CD14-positive monocyte (primary cell): ENCODE measurements around the gene MYADML2. TPM values are rescaled to one million over a fixed set of nuclear protein-coding genes. Genes with fewer than 3 reads are reported as not detected.

Experiments
- DNase-seq, 3 donors: peaks; one replicate each; pipeline ENCODE4 v3.0.0-alpha.2; 2011 to 2022
- H2AFZ ChIP-seq: 2 replicates; pipeline ENCODE4 v1.6.0; 2012; ENCODE audit warnings: mild to moderate bottlenecking, low read depth, low read length, inconsistent platforms; ENCODE audit not compliant: insufficient read depth, poor library complexity, severe bottlenecking
- H3K27ac ChIP-seq, 2 donors: 1 replicate in 1 of 2; 2 replicates in 1 of 2; pipeline ENCODE4 v1.5.1; 2012 to 2013; ENCODE audit warnings: low read length in 2 of 2, control low read depth in 1 of 2, inconsistent platforms in 1 of 2, low read depth in 1 of 2, mild to moderate bottlenecking in 1 of 2
- H3K27me3 ChIP-seq, 2 donors: one replicate each; pipeline versions ENCODE4 v1.6.0 to v1.6.1; 2011 to 2013; ENCODE audit warnings: low read length in 2 of 2; ENCODE audit not compliant: control insufficient read depth in 2 of 2, insufficient read depth in 2 of 2
- H3K36me3 ChIP-seq, 2 donors: replicated peaks in 1 of 2; 1 replicate in 1 of 2; 2 replicates in 1 of 2; pipeline versions ENCODE4 v1.5.1 to v1.6.1; 2012 to 2013; ENCODE audit warnings: low read length in 2 of 2, control low read depth in 1 of 2, inconsistent platforms in 1 of 2, mild to moderate bottlenecking in 1 of 2; ENCODE audit not compliant: insufficient read depth in 2 of 2, control insufficient read depth in 1 of 2
- H3K4me1 ChIP-seq, 2 donors: 1 replicate in 1 of 2; 2 replicates in 1 of 2; pipeline versions ENCODE4 v1.5.1 to v1.6.1; 2012 to 2013; ENCODE audit warnings: low read length in 2 of 2, control low read depth in 1 of 2, inconsistent platforms in 1 of 2, mild to moderate bottlenecking in 1 of 2, moderate library complexity in 1 of 2; ENCODE audit not compliant: insufficient read depth in 2 of 2, control insufficient read depth in 1 of 2
- H3K4me2 ChIP-seq: replicated peaks from 2 replicates; pipeline ENCODE3; 2012; ENCODE audit warnings: low read length, moderate library complexity, mild to moderate bottlenecking; ENCODE audit not compliant: poor library complexity, severe bottlenecking; ENCODE audit errors: extremely low read depth
- H3K4me3 ChIP-seq, 3 experiments: fragments of 200-600 bp in 1 of 3; sonication (generic) in 1 of 3; replicated peaks in 1 of 3; 1 replicate in 2 of 3; 2 replicates in 1 of 3; pipeline ENCODE4 v1.5.1; 2011 to 2013; ENCODE audit warnings: low read length in 3 of 3, mild to moderate bottlenecking in 3 of 3, control low read depth in 2 of 3, low read depth in 2 of 3, inconsistent platforms in 1 of 3, moderate library complexity in 1 of 3
- H3K79me2 ChIP-seq: 2 replicates; pipeline ENCODE4 v1.6.0; 2012; ENCODE audit warnings: mild to moderate bottlenecking, control low read depth, inconsistent platforms, low read length, moderate library complexity; ENCODE audit not compliant: insufficient read depth
- H3K9ac ChIP-seq: 2 replicates; pipeline ENCODE4 v1.6.0; 2017; ENCODE audit warnings: low read length, mild to moderate bottlenecking; ENCODE audit not compliant: insufficient read depth, poor library complexity, severe bottlenecking
- H3K9me3 ChIP-seq, 2 donors: replicated peaks in 1 of 2; 1 replicate in 1 of 2; 2 replicates in 1 of 2; pipeline versions ENCODE4 v1.5.1 to v1.6.1; 2012 to 2013; ENCODE audit warnings: low read length in 2 of 2, control low read depth in 1 of 2; ENCODE audit not compliant: control insufficient read depth in 1 of 2, insufficient read depth in 1 of 2
- H4K20me1 ChIP-seq: 2 replicates; pipeline ENCODE4 v1.6.0; 2012; ENCODE audit warnings: mild to moderate bottlenecking, low read length, control low read depth, moderate library complexity; ENCODE audit not compliant: insufficient read depth
- H3K27ac Mint-ChIP-seq, 7 donors: one replicate each; pipeline ENCODE4 v1.8.0; 2020; ENCODE audit warnings: mild to moderate bottlenecking in 7 of 7, mixed read lengths in 7 of 7, moderate library complexity in 6 of 7, inconsistent platforms in 2 of 7
- H3K27me3 Mint-ChIP-seq, 3 donors: one replicate each; pipeline ENCODE4 v1.8.0; 2021 to 2022; ENCODE audit warnings: low read depth in 3 of 3, mild to moderate bottlenecking in 3 of 3, mixed read lengths in 3 of 3, moderate library complexity in 3 of 3, inconsistent platforms in 1 of 3
- H3K36me3 Mint-ChIP-seq, 2 donors: one replicate each; pipeline ENCODE4 v1.8.0; 2020; ENCODE audit warnings: mixed read lengths in 2 of 2, inconsistent platforms in 1 of 2, mild to moderate bottlenecking in 1 of 2
- H3K4me1 Mint-ChIP-seq: one replicate; pipeline ENCODE4 v1.8.0; 2020; ENCODE audit warnings: mild to moderate bottlenecking, mixed read lengths
- H3K4me3 Mint-ChIP-seq, 2 donors: one replicate each; pipeline ENCODE4 v1.8.0; 2020; ENCODE audit warnings: mild to moderate bottlenecking in 2 of 2, mixed read lengths in 2 of 2, moderate library complexity in 1 of 2
- H3K9me3 Mint-ChIP-seq, 7 donors: one replicate each; pipeline ENCODE4 v1.8.0; 2020 to 2022; ENCODE audit warnings: mixed read lengths in 7 of 7, mild to moderate bottlenecking in 6 of 7, moderate library complexity in 6 of 7, inconsistent platforms in 2 of 7
- WGBS: methylation state at CpG from one replicate; pipeline ENCODE4 v1.1.5; 2013; ENCODE audit warnings: missing lambda C conversion rate; ENCODE audit not compliant: insufficient coverage; 5-methylcytosine and 5-hydroxymethylcytosine counted together
- intact Hi-C, 2 donors: fragments of 100-400 bp; cut with micrococcal nuclease; formaldehyde crosslinking; loops; one replicate each; pipeline versions ENCODE4 v1.15.0 to v1.15.1; 2023
- polyA plus RNA-seq, 3 donors: library from polyadenylated mRNA; depleted of rRNA in 1 of 3; unstranded in 2 of 3; stranded (reverse) in 1 of 3; fragments of 300-500 nt in 2 of 3; fragments of >200 nt in 1 of 3; fragmentation: Illumina TruSeq in 2 of 3; gene quantifications; 1 replicate in 2 of 3; 2 replicates in 1 of 3; pipeline ENCODE4 v1.2.3, GENCODE V29; 2012 to 2021
- TF ChIP-seq, protein P1 (sequence below): fragments of 200-600 bp; IDR thresholded peaks from one replicate; pipeline ENCODE4 v1.8.0; 2022; ENCODE audit warnings: antibody characterized with exemption, mild to moderate bottlenecking

MYADML2 gene
- polyA plus RNA-seq, 3 donors: not detected

DNA sequence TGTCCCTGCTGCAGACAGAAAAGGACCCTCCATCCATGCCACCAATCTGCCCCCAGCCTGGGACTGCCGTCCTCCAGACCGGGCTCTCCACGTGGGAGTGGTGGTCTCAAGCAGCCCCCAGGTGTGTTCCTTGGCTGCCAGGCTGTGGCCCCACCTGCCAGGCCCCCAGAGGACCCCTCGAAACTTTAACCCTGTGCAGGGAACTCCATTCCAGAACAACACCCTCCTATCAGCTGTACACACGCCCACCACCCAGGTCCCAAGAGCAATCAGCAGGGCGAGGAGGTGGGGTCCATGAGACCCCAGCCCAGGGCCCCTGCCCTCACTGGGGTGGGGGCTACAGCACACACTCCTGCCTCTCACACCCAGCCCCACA lies 11.3 kb downstream of the MYADML2 start:
- Histone ChIP-seq H3K36me3 (no peaks in the 10 kb centered on the region), H3K4me3 (no peak overlapping the region), H3K4me2 (no peak overlapping the region), H3K9me3 (no peaks in the 10 kb centered on the region), H3K9ac (no peak overlapping the region), H2AFZ (no peak overlapping the region), H3K4me1 (peaks cover 10 to 16% of the 10 kb centered on the region in 2 donors), H3K79me2 (no peaks in the 10 kb centered on the region), H3K27ac (no peak overlapping the region), H4K20me1 (no peaks in the 10 kb centered on the region), H3K27me3 (peaks cover 0 to 36% of the 10 kb centered on the region in 2 donors)
- WGBS: 94% methylated on average over 6 of the region's 6 CpGs
- Mint-ChIP-seq H3K27ac (no peak overlapping the region), H3K4me3 (no peak overlapping the region), H3K36me3 (no peaks in the 10 kb centered on the region), H3K9me3 (peaks cover 0 to 4% (median 0%) of the 10 kb centered on the region in 7 donors), H3K27me3 (peaks cover 35 to 67% (median 45%) of the 10 kb centered on the region in 3 donors), H3K4me1 (peaks cover 20% of the 10 kb centered on the region)
- intact Hi-C loops: no loop called here
- TF ChIP-seq, protein P1, sequence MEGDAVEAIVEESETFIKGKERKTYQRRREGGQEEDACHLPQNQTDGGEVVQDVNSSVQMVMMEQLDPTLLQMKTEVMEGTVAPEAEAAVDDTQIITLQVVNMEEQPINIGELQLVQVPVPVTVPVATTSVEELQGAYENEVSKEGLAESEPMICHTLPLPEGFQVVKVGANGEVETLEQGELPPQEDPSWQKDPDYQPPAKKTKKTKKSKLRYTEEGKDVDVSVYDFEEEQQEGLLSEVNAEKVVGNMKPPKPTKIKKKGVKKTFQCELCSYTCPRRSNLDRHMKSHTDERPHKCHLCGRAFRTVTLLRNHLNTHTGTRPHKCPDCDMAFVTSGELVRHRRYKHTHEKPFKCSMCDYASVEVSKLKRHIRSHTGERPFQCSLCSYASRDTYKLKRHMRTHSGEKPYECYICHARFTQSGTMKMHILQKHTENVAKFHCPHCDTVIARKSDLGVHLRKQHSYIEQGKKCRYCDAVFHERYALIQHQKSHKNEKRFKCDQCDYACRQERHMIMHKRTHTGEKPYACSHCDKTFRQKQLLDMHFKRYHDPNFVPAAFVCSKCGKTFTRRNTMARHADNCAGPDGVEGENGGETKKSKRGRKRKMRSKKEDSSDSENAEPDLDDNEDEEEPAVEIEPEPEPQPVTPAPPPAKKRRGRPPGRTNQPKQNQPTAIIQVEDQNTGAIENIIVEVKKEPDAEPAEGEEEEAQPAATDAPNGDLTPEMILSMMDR: no peak
- DNase-seq: no peak

DNA sequence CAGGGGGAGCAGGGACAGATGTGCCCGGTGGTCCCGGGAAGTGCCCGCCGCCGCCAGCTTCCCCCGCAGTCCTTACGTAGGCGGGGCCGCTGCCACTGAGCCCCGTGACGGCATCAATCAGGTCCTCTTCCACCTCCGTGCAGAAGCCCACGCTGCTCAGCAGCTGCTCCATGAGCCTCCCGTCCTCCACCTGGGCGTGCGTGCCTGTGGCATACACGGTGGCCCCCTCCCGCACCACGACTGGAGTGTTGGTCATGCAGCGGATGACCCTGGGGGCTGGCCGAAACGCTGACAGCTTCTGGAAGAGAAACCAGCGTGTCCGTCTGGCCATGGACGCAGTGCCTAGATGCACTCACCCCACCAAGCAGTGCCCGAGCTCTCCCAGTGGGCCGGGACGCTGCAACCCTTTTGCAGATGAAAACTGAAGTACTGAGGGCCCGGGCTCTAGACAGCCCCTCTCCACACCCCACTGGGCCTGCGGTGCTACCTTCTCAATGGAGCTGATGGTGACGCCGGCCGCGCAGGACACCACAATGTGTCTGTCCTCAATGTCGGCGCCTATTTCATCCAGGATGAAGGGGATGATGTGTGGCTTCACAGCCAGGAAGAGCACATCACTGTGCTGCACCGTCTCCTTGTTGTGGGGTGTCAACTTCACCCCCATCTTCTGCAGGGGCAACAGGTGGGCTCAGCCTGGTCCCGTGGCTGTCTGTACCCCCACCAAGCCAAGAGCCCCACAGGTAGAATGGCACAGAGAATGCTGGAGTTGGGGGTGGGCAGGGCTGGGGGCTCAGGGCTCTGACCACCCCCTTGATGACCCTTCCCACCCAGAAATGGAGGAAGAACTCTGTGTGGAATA lies 12.0 kb downstream of the MYADML2 start:
- Mint-ChIP-seq H3K27me3 (peaks cover 38 to 67% (median 44%) of the 10 kb centered on the region in 3 donors), H3K4me3 (no peak overlapping the region), H3K27ac (no peak overlapping the region), H3K36me3 (no peaks in the 10 kb centered on the region), H3K4me1 (peaks cover 20% of the 10 kb centered on the region), H3K9me3 (peaks cover 0 to 4% (median 0%) of the 10 kb centered on the region in 7 donors)
- WGBS: 95% methylated on average over 31 of the region's 38 CpGs
- Histone ChIP-seq H3K27ac (no peak overlapping the region), H3K9me3 (no peaks in the 10 kb centered on the region), H3K79me2 (no peaks in the 10 kb centered on the region), H3K4me2 (no peak overlapping the region), H2AFZ (no peak overlapping the region), H3K27me3 (peaks cover 0 to 38% of the 10 kb centered on the region in 2 donors), H3K4me3 (no peak overlapping the region), H3K36me3 (no peaks in the 10 kb centered on the region), H4K20me1 (no peaks in the 10 kb centered on the region), H3K9ac (no peak overlapping the region), H3K4me1 (peaks cover 10 to 16% of the 10 kb centered on the region in 2 donors)
- no peak for DNase-seq
- intact Hi-C loops: no loop called here
- TF ChIP-seq, protein P1: no peak
